HepG2 (cell line): ENCODE data around the gene TCP11L1. TPM values are rescaled to one million over a fixed set of nuclear protein-coding genes. Genes with fewer than 3 reads are reported as not detected.

ENCODE experiments used
- ATAC-seq: fragments of 200-7000 bp; cut with Tn5 transposase; 3 replicates; pipeline ENCODE4 v1.9.1; 2020; ENCODE audit warnings: mild to moderate bottlenecking, moderate library complexity
- BruUV-seq: library from RNA; stranded (reverse); fragments of 400-500 nt; replicated peaks from 2 replicates; lab custom pipeline; 2021; lab: Mats Ljungman, UMichigan
- CTCF ChIA-PET: fragments of 300-600 bp; formaldehyde crosslinking; extraction: SDS; loops from one replicate; lab custom pipeline; 2021; ENCODE audit warnings: low total read pairs, inconsistent platforms, low intra/inter-chr PET ratio; lab: Yijun Ruan, JAX
- POLR2A ChIA-PET: fragments of 350-600 bp; sonication (Branson Sonifier 250); formaldehyde crosslinking; loops from one replicate; lab custom pipeline; 2020; ENCODE audit warnings: antibody characterized with exemption, inconsistent platforms; lab: Yijun Ruan, JAX
- DNase-seq: peaks from one replicate; pipeline ENCODE4 v3.0.0-alpha.2; 2015; ENCODE audit warnings: low spot score
- FAIRE-seq: peaks from 3 replicates; lab custom pipeline; 2011; peaks lifted over from hg19 to GRCh38; lab: Jason Lieb, UNC
- H2AFZ ChIP-seq: one replicate; pipeline ENCODE4 v1.6.1; 2011; ENCODE audit warnings: low read length, inconsistent platforms
- H3K27ac ChIP-seq: fragments of 300-600 bp; 3 replicates; pipeline ENCODE4 v1.8.0; 2011; ENCODE audit warnings: mixed run types, mild to moderate bottlenecking, mixed read lengths, low read length, inconsistent platforms; ENCODE audit not compliant: insufficient read depth; ENCODE audit errors: extremely low read length
- H3K27me3 ChIP-seq, 2 experiments: fragments of 200-600 bp in 1 of 2; 2 replicates in 1 of 2; 3 replicates in 1 of 2; pipeline versions ENCODE4 v1.6.0 to v1.8.0; 2011; ENCODE audit warnings: low read length in 2 of 2, mild to moderate bottlenecking in 2 of 2, moderate library complexity in 2 of 2, inconsistent platforms in 1 of 2; ENCODE audit not compliant: insufficient read depth in 2 of 2, control insufficient read depth in 1 of 2
- H3K36me3 ChIP-seq, 2 experiments: fragments of 200-600 bp in 1 of 2; replicated peaks in 1 of 2; 2 replicates in 1 of 2; 3 replicates in 1 of 2; pipeline versions ENCODE4 v1.5.1 to v1.8.0; 2011; ENCODE audit warnings: low read length in 2 of 2, inconsistent platforms in 1 of 2; ENCODE audit not compliant: insufficient read depth in 2 of 2, control insufficient read depth in 1 of 2
- H3K4me1 ChIP-seq: 2 replicates; pipeline ENCODE4 v1.5.1; 2012; ENCODE audit warnings: low read length, inconsistent platforms; ENCODE audit not compliant: insufficient read depth
- H3K4me2 ChIP-seq: 2 replicates; pipeline ENCODE4 v1.6.0; 2011; ENCODE audit warnings: low read depth, low read length, inconsistent platforms
- H3K4me3 ChIP-seq, 3 experiments: fragments of 200-600 bp in 1 of 3; sonication (generic), shearing (Covaris generic) in 1 of 3; replicated peaks in 1 of 3; 2 replicates each; pipeline ENCODE4 v1.5.1; 2011 to 2016; ENCODE audit warnings: low read length in 3 of 3, inconsistent platforms in 2 of 3, low read depth in 2 of 3, mild to moderate bottlenecking in 2 of 3, control low read depth in 1 of 3, mixed read lengths in 1 of 3; ENCODE audit not compliant: insufficient read depth in 1 of 3
- H3K79me2 ChIP-seq: one replicate; pipeline ENCODE4 v1.6.1; 2011; ENCODE audit warnings: low read length, inconsistent platforms; ENCODE audit not compliant: insufficient read depth
- H3K9ac ChIP-seq: 2 replicates; pipeline ENCODE4 v1.6.0; 2011; ENCODE audit warnings: mild to moderate bottlenecking, low read depth, low read length, inconsistent platforms; ENCODE audit not compliant: insufficient read depth
- H3K9me3 ChIP-seq: 2 replicates; pipeline ENCODE4 v1.5.1; 2012; ENCODE audit warnings: mild to moderate bottlenecking, low read length
- H4K20me1 ChIP-seq: 2 replicates; pipeline ENCODE4 v1.6.0; 2011; ENCODE audit warnings: inconsistent platforms, mild to moderate bottlenecking, low read length, moderate library complexity; ENCODE audit not compliant: insufficient read depth
- ARNT ChIP-seq: fragments of 450-650 bp; IDR thresholded peaks from 2 replicates; pipeline ENCODE4 v1.6.1; 2017
- FOSL1 ChIP-seq: sonication (generic); formaldehyde crosslinking; IDR thresholded peaks from 2 replicates; pipeline ENCODE4 v1.9.0; 2021; ENCODE audit warnings: missing genetic modification reagents, borderline replicate concordance
- IRF9 ChIP-seq: sonication (generic); formaldehyde crosslinking; IDR thresholded peaks from 2 replicates; pipeline ENCODE4 v1.8.0; 2022; ENCODE audit warnings: missing genetic modification reagents, mild to moderate bottlenecking, borderline replicate concordance
- KDM3A ChIP-seq: IDR thresholded peaks from 2 replicates; pipeline ENCODE4 v1.6.1; 2018; ENCODE audit warnings: low read depth, missing compliant biosample characterization
- KLF13 ChIP-seq: sonication (generic); formaldehyde crosslinking; IDR thresholded peaks from 2 replicates; pipeline ENCODE4 v1.4.0; 2020; ENCODE audit warnings: mild to moderate bottlenecking, missing genetic modification reagents
- SOX13 ChIP-seq, 3 experiments: fragments of 450-650 bp in 1 of 3; sonication (generic) in 1 of 3; formaldehyde crosslinking in 1 of 3; IDR thresholded peaks in 2 of 3; conservative IDR thresholded peaks in 1 of 3; 2 replicates each; pipeline versions ENCODE4 v1.5.0 to v1.6.1; 2016 to 2020; ENCODE audit warnings: antibody characterized with exemption in 1 of 3, mild to moderate bottlenecking in 1 of 3, missing compliant biosample characterization in 1 of 3, missing genetic modification reagents in 1 of 3, moderate library complexity in 1 of 3
- TFDP2 ChIP-seq: sonication (generic); formaldehyde crosslinking; IDR thresholded peaks from 2 replicates; pipeline ENCODE4 v1.4.0; 2020; ENCODE audit warnings: missing genetic modification reagents
- ZNF225 ChIP-seq: sonication (generic); formaldehyde crosslinking; IDR thresholded peaks from 2 replicates; pipeline ENCODE4 v1.4.0; 2020; ENCODE audit warnings: mild to moderate bottlenecking, missing genetic modification reagents
- ZNF44 ChIP-seq: sonication (generic); formaldehyde crosslinking; IDR thresholded peaks from 2 replicates; pipeline ENCODE4 v1.5.1; 2020; ENCODE audit warnings: mild to moderate bottlenecking, missing genetic modification reagents
- ZNF687 ChIP-seq: sonication (generic); formaldehyde crosslinking; IDR thresholded peaks from 2 replicates; pipeline ENCODE4 v1.5.1; 2020; ENCODE audit warnings: mild to moderate bottlenecking, missing genetic modification reagents, moderate library complexity
- WGBS: methylation state at CpG from one replicate; pipeline ENCODE4 v1.1.6; 2017; ENCODE audit warnings: low lambda C conversion rate; 5-methylcytosine and 5-hydroxymethylcytosine counted together
- in situ Hi-C: cut with HindIII; loops from 2 replicates; pipeline ENCODE4 v1.10.0; 2017; ENCODE audit warnings: low pct_unique_long_range_greater_than_20kb; ENCODE audit not compliant: extremely low pct_ligation_motif_present
- intact Hi-C: fragments of 100-400 bp; cut with micrococcal nuclease; formaldehyde crosslinking; loops from one replicate; pipeline ENCODE4 v1.10.0; 2022; ENCODE audit not compliant: unreplicated experiment
- polyA plus RNA-seq, 8 experiments: library from polyadenylated mRNA; depleted of rRNA in 3 of 8; stranded (reverse) in 7 of 8; unstranded in 1 of 8; fragments of >200 nt; fragmentation: Illumina TruSeq in 4 of 8; extraction: Trizol in 4 of 8; gene quantifications; 2 replicates each; pipeline versions ENCODE4 v1.2.1 to v1.2.3, GENCODE V29; 2011 to 2016; ENCODE audit warnings: low read depth in 4 of 8, missing spikeins in 1 of 8, mixed read lengths in 1 of 8; ENCODE audit not compliant: insufficient read depth in 1 of 8
- total RNA-seq, 5 experiments: library from RNA; depleted of rRNA; stranded (reverse); fragments of >200 nt; fragmentation: Illumina TruSeq; extraction: Trizol; gene quantifications; 2 replicates each; pipeline ENCODE4 v1.2.3, GENCODE V29; 2016; ENCODE audit warnings: low read depth in 1 of 5

The TCP11L1 gene
- total and polyA plus RNA-seq, 2 of the 13 experiments (the other 11 are each of a cell fraction or from before 2014, with no cell fraction given): 7.9 to 10.1 TPM

- TF ChIP-seq SOX13 (IDR thresholded peaks at IDR 0.05) (no peak), SOX13 (CRISPR knock-in tag; conservative IDR thresholded peaks at IDR 0.05 in 1 of 2, IDR thresholded peaks at IDR 0.05 in 1 of 2) (no peak), ARNT (no peak), KDM3A (no peak), FOSL1 (CRISPR knock-in tag) (no peak), ZNF44 (CRISPR knock-in tag) (no peak)
These were observed 70.0 kb downstream of the TCP11L1 start (continued) for GRCh38 chr11:33109294-33109895.

GRCh38 chr11:33110083-33110482 lies 70.7 kb downstream of the TCP11L1 start:
- no peak for FAIRE-seq
- Histone ChIP-seq H3K4me2 (no peak overlapping the region), H3K9ac (no peak overlapping the region), H3K36me3 (peaks cover 1 to 11% of the 10 kb centered on the region in 2 experiments; a peak in 2 of 5 replicates), H3K4me3 (no peak overlapping the region), H3K79me2 (no peaks in the 10 kb centered on the region), H3K4me1 (no peaks in the 10 kb centered on the region), H3K27ac (no peak overlapping the region), H2AFZ (no peak overlapping the region), H4K20me1 (no peaks in the 10 kb centered on the region), H3K27me3 (no peaks in the 10 kb centered on the region), H3K9me3 (no peaks in the 10 kb centered on the region)
- in situ Hi-C loops: no loop called here
- ATAC-seq: no peak
- DNase-seq: no peak
- POLR2A ChIA-PET: no interaction called here
- CTCF ChIA-PET: no interaction called here
- intact Hi-C loops: no loop called here
- 95% methylated on average over 1 of the region's 1 CpG for WGBS
- BruUV-seq: no TSS peak
- no peak for TF ChIP-seq TFDP2 (CRISPR knock-in tag)
- TF ChIP-seq IRF9: no peak
- TF ChIP-seq KLF13 (CRISPR knock-in tag): no peak
- TF ChIP-seq ZNF687 (CRISPR knock-in tag): no peak
- no peak for TF ChIP-seq ZNF225 (CRISPR knock-in tag)
